Panc1 (cell line): ENCODE data around the gene SELENOF. TPM values are rescaled to one million over a fixed set of nuclear protein-coding genes. Genes with fewer than 3 reads are reported as not detected.

Source experiments
- ATAC-seq: fragments of 200-7000 bp; cut with Tn5 transposase; 2 replicates; pipeline ENCODE4 v1.9.1; 2020; ENCODE audit warnings: mild to moderate bottlenecking, moderate library complexity
- BruUV-seq: library from RNA; stranded (reverse); fragments of 400-500 nt; replicated peaks from 2 replicates; lab custom pipeline; 2021; lab: Mats Ljungman, UMichigan
- CTCF ChIA-PET: fragments of 300-600 bp; sonication (Branson Sonifier 250); formaldehyde crosslinking; loops from one replicate; lab custom pipeline; 2022; ENCODE audit warnings: antibody characterized with exemption; lab: Charles Lee
- POLR2A ChIA-PET: fragments of 300-600 bp; sonication (Branson Sonifier 250); formaldehyde crosslinking; loops from one replicate; lab custom pipeline; 2022; ENCODE audit warnings: antibody characterized with exemption; lab: Charles Lee
- DNase-seq: peaks from one replicate; pipeline ENCODE4 v3.0.0-alpha.2; 2010; ENCODE audit warnings: low read depth, low spot score
- H3K27ac ChIP-seq: 2 replicates; pipeline ENCODE4 v1.5.1; 2011; ENCODE audit warnings: mild to moderate bottlenecking, low read length, inconsistent platforms
- H3K27me3 ChIP-seq: fragments of 200-500 bp; sonication (Bioruptor generic); 2 replicates; pipeline ENCODE4 v1.6.0; 2014; ENCODE audit warnings: low read length, inconsistent platforms; ENCODE audit not compliant: control insufficient read depth, insufficient read depth
- H3K36me3 ChIP-seq: fragments of 200-500 bp; sonication (Bioruptor generic); 2 replicates; pipeline ENCODE4 v1.5.1; 2014; ENCODE audit warnings: inconsistent platforms, mild to moderate bottlenecking, low read length, moderate library complexity; ENCODE audit not compliant: control insufficient read depth, insufficient read depth
- H3K4me1 ChIP-seq: 2 replicates; pipeline ENCODE4 v1.5.1; 2011; ENCODE audit warnings: inconsistent platforms, mild to moderate bottlenecking, low read length, moderate library complexity; ENCODE audit not compliant: control insufficient read depth, insufficient read depth
- H3K4me3 ChIP-seq, 2 experiments: 2 replicates each; pipeline ENCODE4 v1.5.1; 2011 to 2012; ENCODE audit warnings: low read depth in 2 of 2, low read length in 2 of 2, mild to moderate bottlenecking in 2 of 2, inconsistent platforms in 1 of 2, moderate library complexity in 1 of 2
- H3K9me3 ChIP-seq: fragments of 200-500 bp; sonication (Bioruptor generic); 2 replicates; pipeline ENCODE4 v1.5.1; 2014; ENCODE audit warnings: low read depth, mild to moderate bottlenecking, inconsistent platforms, low read length, moderate library complexity; ENCODE audit not compliant: control insufficient read depth, insufficient read depth
- POLR2AphosphoS5 ChIP-seq: IDR thresholded peaks from 2 replicates; pipeline ENCODE4 v1.6.1; 2012; ENCODE audit warnings: mild to moderate bottlenecking, low read depth, low read length, moderate library complexity
- SIN3A ChIP-seq: IDR thresholded peaks from 2 replicates; pipeline ENCODE4 v1.6.1; 2012; ENCODE audit warnings: low read depth, mild to moderate bottlenecking, low read length, moderate library complexity, borderline replicate concordance; ENCODE audit not compliant: insufficient read depth
- TCF7L2 ChIP-seq: IDR thresholded peaks from 2 replicates; pipeline ENCODE4 v1.6.1; 2011; ENCODE audit warnings: mild to moderate bottlenecking, low read depth, low read length, inconsistent platforms
- in situ Hi-C: cut with HindIII; loops from 2 replicates; pipeline ENCODE4 v1.10.0; 2016; ENCODE audit warnings: low sequenced_read_pairs, low pct_unique_long_range_greater_than_20kb
- intact Hi-C: fragments of 100-400 bp; cut with micrococcal nuclease; formaldehyde crosslinking; loops from one replicate; pipeline ENCODE4 v1.10.0; 2022; ENCODE audit not compliant: unreplicated experiment
- total RNA-seq: library from RNA; stranded (reverse); gene quantifications from one replicate; pipeline ENCODE4 v1.2.1, GENCODE V29; 2021; ENCODE audit not compliant: unreplicated experiment
- TF ChIP-seq, protein P1 (sequence below): fragments of 450-650 bp; IDR thresholded peaks from 2 replicates; pipeline ENCODE4 v1.5.1; 2017; ENCODE audit warnings: mild to moderate bottlenecking
- TF ChIP-seq, protein P2 (sequence below), 2 experiments: IDR thresholded peaks; 2 replicates each; pipeline ENCODE4 v1.6.1; 2011 to 2012; ENCODE audit warnings: low read depth in 2 of 2, control low read depth in 1 of 2, low read length in 1 of 2, mild to moderate bottlenecking in 1 of 2, moderate library complexity in 1 of 2; ENCODE audit not compliant: insufficient read depth in 1 of 2

Gene SELENOF
- total RNA-seq, 1 experiment from 2014 or later: 190 TPM

DNA sequence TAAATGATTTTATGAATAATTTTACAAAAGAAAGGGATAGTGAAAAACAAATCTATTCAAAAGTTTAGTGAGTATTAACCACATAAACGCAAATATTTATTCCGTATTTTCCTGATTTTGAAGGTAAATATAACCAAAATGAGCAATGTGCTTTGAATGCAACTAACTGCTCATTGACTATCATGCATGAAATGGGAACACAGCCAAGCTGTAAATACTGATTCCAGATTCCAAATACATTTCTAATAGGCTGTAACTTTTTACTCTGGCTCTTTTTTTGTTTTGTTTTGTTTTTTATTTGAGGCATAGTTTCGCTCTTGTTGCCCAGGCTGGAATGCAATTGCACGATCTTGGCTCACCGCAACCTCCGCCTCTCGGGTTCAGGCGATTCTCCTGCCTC, 41.8 kb downstream of the SELENOF start:
- no peak for DNase-seq
- Histone ChIP-seq H3K4me1 (no peaks in the 10 kb centered on the region), H3K27ac (no peak overlapping the region), H3K4me3 (no peak overlapping the region), H3K36me3 (no peaks in the 10 kb centered on the region), H3K9me3 (no peaks in the 10 kb centered on the region), H3K27me3 (no peaks in the 10 kb centered on the region)
- in situ Hi-C loops: no loop called here
- no peak for ATAC-seq
- TF ChIP-seq, protein P1, sequence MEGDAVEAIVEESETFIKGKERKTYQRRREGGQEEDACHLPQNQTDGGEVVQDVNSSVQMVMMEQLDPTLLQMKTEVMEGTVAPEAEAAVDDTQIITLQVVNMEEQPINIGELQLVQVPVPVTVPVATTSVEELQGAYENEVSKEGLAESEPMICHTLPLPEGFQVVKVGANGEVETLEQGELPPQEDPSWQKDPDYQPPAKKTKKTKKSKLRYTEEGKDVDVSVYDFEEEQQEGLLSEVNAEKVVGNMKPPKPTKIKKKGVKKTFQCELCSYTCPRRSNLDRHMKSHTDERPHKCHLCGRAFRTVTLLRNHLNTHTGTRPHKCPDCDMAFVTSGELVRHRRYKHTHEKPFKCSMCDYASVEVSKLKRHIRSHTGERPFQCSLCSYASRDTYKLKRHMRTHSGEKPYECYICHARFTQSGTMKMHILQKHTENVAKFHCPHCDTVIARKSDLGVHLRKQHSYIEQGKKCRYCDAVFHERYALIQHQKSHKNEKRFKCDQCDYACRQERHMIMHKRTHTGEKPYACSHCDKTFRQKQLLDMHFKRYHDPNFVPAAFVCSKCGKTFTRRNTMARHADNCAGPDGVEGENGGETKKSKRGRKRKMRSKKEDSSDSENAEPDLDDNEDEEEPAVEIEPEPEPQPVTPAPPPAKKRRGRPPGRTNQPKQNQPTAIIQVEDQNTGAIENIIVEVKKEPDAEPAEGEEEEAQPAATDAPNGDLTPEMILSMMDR: no peak
- TF ChIP-seq TCF7L2: no peak
- TF ChIP-seq, protein P2, sequence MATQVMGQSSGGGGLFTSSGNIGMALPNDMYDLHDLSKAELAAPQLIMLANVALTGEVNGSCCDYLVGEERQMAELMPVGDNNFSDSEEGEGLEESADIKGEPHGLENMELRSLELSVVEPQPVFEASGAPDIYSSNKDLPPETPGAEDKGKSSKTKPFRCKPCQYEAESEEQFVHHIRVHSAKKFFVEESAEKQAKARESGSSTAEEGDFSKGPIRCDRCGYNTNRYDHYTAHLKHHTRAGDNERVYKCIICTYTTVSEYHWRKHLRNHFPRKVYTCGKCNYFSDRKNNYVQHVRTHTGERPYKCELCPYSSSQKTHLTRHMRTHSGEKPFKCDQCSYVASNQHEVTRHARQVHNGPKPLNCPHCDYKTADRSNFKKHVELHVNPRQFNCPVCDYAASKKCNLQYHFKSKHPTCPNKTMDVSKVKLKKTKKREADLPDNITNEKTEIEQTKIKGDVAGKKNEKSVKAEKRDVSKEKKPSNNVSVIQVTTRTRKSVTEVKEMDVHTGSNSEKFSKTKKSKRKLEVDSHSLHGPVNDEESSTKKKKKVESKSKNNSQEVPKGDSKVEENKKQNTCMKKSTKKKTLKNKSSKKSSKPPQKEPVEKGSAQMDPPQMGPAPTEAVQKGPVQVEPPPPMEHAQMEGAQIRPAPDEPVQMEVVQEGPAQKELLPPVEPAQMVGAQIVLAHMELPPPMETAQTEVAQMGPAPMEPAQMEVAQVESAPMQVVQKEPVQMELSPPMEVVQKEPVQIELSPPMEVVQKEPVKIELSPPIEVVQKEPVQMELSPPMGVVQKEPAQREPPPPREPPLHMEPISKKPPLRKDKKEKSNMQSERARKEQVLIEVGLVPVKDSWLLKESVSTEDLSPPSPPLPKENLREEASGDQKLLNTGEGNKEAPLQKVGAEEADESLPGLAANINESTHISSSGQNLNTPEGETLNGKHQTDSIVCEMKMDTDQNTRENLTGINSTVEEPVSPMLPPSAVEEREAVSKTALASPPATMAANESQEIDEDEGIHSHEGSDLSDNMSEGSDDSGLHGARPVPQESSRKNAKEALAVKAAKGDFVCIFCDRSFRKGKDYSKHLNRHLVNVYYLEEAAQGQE (IDR thresholded peaks at IDR 0.05; ENCODE audit: insufficient read depth in 1 of 2, low read depth in 2 of 2, low read length in 1 of 2): no peak
- TF ChIP-seq POLR2AphosphoS5: no peak
- TF ChIP-seq SIN3A: no peak
- intact Hi-C loops: no loop called here
- POLR2A ChIA-PET: interaction anchor here (0.6 kb wide), 1 partner anchor 9 kb away, joined by 5 read pairs; no protein-coding TSS in a partner anchor
- BruUV-seq: no TSS peak
- CTCF ChIA-PET: no interaction called here

DNA sequence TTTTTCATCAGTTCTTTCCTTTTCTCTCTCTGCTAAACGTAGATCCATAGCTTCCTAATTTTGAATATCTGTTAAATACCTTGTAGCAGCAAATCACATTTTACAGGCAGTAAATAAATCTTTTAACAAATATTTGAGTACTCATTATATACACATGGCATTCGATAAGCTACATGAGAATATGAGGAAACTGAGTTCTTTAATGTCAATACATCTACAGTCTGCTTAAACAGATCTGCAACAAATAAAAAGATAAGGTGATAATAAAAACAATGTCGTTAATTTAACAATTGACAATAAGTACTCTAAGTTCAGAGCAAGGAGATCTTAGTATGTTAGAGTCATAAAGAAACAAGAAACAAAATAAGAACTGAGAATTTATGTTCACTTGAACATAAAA, 42.9 kb downstream of the SELENOF start:
- ChIA-PET CTCF (no interaction called here), POLR2A (no interaction called here)
- H3K9me3 ChIP-seq: no peaks in the 10 kb centered on the region
- TF ChIP-seq, protein P1: no peak
- TF ChIP-seq SIN3A (no peak), POLR2AphosphoS5 (no peak), TCF7L2 (no peak)
- TF ChIP-seq, protein P2 (IDR thresholded peaks at IDR 0.05; ENCODE audit: insufficient read depth in 1 of 2, low read depth in 2 of 2, low read length in 1 of 2): no peak
- no peak overlapping the region for H3K4me3 ChIP-seq
- intact Hi-C loops: no loop called here
- no peaks in the 10 kb centered on the region for H3K36me3 ChIP-seq
- no TSS peak for BruUV-seq
- no peak overlapping the region for H3K27ac ChIP-seq
- H3K27me3 ChIP-seq: no peaks in the 10 kb centered on the region
- no peaks in the 10 kb centered on the region for H3K4me1 ChIP-seq
- no peak for ATAC-seq
- in situ Hi-C loops: no loop called here
- no peak for DNase-seq
